ENCODE results near the gene RALY.

DNA sequence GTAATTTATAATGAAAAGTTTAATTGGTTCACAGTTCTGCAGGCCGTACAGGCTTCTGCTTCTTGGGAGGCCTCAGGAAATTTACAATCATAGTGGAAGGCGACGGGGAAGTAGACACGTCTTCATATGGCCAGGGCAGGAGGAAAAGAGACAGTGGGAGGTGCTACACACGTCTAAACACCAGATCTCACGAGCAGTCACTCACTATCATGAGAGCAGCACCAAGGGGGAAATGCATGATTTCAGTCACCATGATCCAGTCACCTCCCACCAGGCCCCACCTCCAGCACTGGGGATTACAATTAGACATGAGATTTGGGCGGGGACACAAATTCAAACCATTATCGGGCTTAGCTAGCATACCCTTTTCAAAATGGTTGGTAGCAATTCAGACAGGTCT, 77.1 kb downstream of the RALY start:
- TF ChIP-seq, protein P1, sequence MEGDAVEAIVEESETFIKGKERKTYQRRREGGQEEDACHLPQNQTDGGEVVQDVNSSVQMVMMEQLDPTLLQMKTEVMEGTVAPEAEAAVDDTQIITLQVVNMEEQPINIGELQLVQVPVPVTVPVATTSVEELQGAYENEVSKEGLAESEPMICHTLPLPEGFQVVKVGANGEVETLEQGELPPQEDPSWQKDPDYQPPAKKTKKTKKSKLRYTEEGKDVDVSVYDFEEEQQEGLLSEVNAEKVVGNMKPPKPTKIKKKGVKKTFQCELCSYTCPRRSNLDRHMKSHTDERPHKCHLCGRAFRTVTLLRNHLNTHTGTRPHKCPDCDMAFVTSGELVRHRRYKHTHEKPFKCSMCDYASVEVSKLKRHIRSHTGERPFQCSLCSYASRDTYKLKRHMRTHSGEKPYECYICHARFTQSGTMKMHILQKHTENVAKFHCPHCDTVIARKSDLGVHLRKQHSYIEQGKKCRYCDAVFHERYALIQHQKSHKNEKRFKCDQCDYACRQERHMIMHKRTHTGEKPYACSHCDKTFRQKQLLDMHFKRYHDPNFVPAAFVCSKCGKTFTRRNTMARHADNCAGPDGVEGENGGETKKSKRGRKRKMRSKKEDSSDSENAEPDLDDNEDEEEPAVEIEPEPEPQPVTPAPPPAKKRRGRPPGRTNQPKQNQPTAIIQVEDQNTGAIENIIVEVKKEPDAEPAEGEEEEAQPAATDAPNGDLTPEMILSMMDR (IDR thresholded peaks at IDR 0.05; ENCODE audit: low read depth, low read length, poor library complexity, severe bottlenecking), result no peak
- no peak for TF ChIP-seq EZH2phosphoT487 (IDR thresholded peaks at IDR 0.05; ENCODE audit: borderline replicate concordance, low read length)

Data from DOHH2 (cell line).